Kidney epithelial cell (primary cell): ENCODE data around the gene TMEM59. TPM values are rescaled to one million over a fixed set of nuclear protein-coding genes. Genes with fewer than 3 reads are reported as not detected.

Experiments used
- DNase-seq: peaks from one replicate; pipeline ENCODE4 v3.0.0-alpha.2; 2010; ENCODE audit warnings: low read depth
- H3K27me3 ChIP-seq: 2 replicates; pipeline ENCODE4 v1.6.0; 2011; ENCODE audit warnings: low read length; ENCODE audit not compliant: control insufficient read depth, insufficient read depth
- H3K36me3 ChIP-seq: 2 replicates; pipeline ENCODE4 v1.5.1; 2011; ENCODE audit warnings: low read length; ENCODE audit not compliant: control insufficient read depth, insufficient read depth
- H3K4me3 ChIP-seq: 2 replicates; pipeline ENCODE4 v1.5.1; 2011; ENCODE audit warnings: low read depth, mild to moderate bottlenecking, control low read depth, low read length
- CTCF ChIP-seq: IDR thresholded peaks from 2 replicates; pipeline ENCODE4 v1.5.1; 2011; ENCODE audit warnings: mild to moderate bottlenecking, moderate library complexity, low read length, control low read depth, inconsistent platforms; ENCODE audit not compliant: insufficient read depth, poor library complexity, severe bottlenecking
- total RNA-seq: library from RNA; depleted of rRNA; stranded (reverse); fragments of >200 nt; gene quantifications from 2 replicates; pipeline ENCODE4 v1.2.3, GENCODE V29; 2015

Gene TMEM59
- 126 and 138 TPM in 2 replicates for total RNA-seq

- Histone ChIP-seq H3K36me3 (no peaks in the 10 kb centered on the region), H3K4me3 (peak within 1 kb of the TSS; percentile 63), H3K27me3 (no peaks in the 10 kb centered on the region)
- DNase-seq, result peak; percentile 97
- TF ChIP-seq CTCF, result no peak
These were observed at the start of gene TMEM59, which contains the start of gene TCEANC2 for GRCh38 chr1:54052934-54053744. Gene TMEM59, minus strand, starts transcription at chr1:54053204. Its CDS starts 16 bp downstream, at chr1:54053188. Gene TCEANC2, plus strand, starts transcription at chr1:54053608. Its CDS starts 815 bp downstream, at chr1:54054423.

GRCh38 chr1:54100500-54100899 is 47.5 kb upstream of the TMEM59 start:
- no peak overlapping the region for H3K4me3 ChIP-seq
- DNase-seq, result no peak
- no peak for TF ChIP-seq CTCF
- H3K27me3 ChIP-seq, result no peaks in the 10 kb centered on the region
- H3K36me3 ChIP-seq, result no peaks in the 10 kb centered on the region

GRCh38 chr1:54099061-54099610 is 46.1 kb upstream of the TMEM59 start:
- DNase-seq, result no peak
- no peaks in the 10 kb centered on the region for H3K36me3 ChIP-seq
- H3K4me3 ChIP-seq, result no peak overlapping the region
- H3K27me3 ChIP-seq, result no peaks in the 10 kb centered on the region
- no peak for TF ChIP-seq CTCF

- TF ChIP-seq CTCF, result no peak
- DNase-seq, result no peak
- H3K4me3 ChIP-seq, result no peak overlapping the region
- no peaks in the 10 kb centered on the region for H3K36me3 ChIP-seq
- no peaks in the 10 kb centered on the region for H3K27me3 ChIP-seq
These were observed 43.9 kb upstream of the TMEM59 start for GRCh38 chr1:54096877-54097240.

GRCh38 chr1:54096227-54096876 is 43.3 kb upstream of the TMEM59 start:
- Histone ChIP-seq H3K4me3 (no peak overlapping the region), H3K27me3 (no peaks in the 10 kb centered on the region), H3K36me3 (no peaks in the 10 kb centered on the region)
- TF ChIP-seq CTCF, result no peak
- no peak for DNase-seq
